Limb (tissue), 2 donors: Measurements from ENCODE around the gene AGO4.
"Not testable (repeated sequence)": the region's sequence is repeated elsewhere in the genome, so short reads cannot be mapped to it uniquely, and the experiment has no call there.

Source experiments
- DNase-seq, 2 donors: peaks; one replicate each; pipeline ENCODE4 v3.0.0-alpha.2; 2016; ENCODE audit errors: extremely low spot score in 2 of 2

Gene AGO4

DNA sequence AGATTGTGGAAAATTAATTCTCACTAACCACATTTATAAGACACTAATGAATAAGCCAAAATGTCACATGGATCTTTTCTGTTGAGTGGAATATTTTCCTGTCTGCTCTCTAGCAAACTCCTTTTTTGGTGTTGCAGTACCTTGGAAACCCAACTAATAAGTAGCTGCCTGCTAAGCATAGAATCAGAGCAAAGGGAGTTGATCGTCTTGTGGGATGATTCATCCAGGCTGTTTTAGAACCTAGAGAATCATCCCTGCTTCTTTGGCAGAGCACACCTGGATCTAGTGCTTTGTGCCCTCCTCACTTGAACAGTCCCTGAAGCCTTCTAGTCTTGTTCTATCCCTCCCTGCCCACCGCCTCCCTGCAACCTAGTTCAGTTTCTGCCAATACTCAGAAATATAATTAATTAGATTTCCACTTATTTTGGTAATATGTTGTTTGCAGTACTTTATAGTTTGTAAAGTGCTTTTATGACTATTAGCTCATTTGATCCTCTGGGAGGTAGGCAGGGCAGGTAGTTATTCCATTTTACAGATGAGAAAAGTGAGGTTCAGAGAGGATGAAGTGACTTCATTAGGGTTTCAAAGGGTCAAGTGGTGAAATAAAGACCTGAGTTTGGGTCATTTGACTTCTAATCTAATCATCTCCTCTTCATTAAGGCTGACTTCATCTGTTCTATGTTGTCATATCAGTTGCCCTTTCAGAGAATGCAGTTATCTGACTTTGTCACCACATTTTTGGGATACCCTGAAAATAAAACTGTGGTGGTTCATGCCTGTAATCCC lies 2.5 kb downstream of the AGO4 start:
- peak in 1 of 2 donors; percentile 6 for DNase-seq

DNA sequence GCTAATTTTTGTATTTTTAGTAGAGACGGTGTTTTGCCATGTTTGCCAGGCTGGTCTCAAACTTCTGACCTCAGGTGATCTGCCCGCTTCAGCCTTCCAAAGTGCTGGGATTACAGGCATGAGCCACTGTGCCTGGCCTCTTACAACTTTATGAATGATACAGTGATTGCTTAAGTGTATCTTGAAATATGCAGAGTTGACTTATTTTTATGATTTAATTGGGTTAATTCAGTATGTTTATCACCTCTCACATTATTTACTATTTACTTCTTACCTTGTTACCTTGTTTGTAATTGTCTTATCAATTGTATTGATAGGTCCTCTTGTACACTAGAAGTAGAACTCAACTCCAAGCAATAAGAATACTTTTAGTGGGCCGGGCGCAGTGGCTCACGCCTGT lies 4.9 kb downstream of the AGO4 start:
- not testable (repeated sequence) for DNase-seq

DNA sequence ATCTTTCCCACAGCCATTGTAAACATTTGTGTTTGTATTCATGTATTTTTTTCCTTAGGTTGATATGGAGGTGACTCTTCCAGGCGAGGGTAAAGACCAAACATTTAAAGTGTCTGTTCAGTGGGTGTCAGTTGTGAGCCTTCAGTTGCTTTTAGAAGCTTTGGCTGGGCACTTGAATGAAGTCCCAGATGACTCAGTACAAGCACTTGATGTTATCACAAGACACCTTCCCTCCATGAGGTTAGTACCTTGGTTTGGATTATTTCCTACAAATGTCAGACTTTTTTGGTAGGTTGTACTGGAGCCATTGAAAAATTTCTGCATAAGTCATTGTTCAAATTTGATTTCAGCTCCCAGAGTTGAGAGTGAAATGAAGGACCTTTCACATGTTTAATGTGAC lies 17.4 kb downstream of the AGO4 start:
- no peak for DNase-seq

DNA sequence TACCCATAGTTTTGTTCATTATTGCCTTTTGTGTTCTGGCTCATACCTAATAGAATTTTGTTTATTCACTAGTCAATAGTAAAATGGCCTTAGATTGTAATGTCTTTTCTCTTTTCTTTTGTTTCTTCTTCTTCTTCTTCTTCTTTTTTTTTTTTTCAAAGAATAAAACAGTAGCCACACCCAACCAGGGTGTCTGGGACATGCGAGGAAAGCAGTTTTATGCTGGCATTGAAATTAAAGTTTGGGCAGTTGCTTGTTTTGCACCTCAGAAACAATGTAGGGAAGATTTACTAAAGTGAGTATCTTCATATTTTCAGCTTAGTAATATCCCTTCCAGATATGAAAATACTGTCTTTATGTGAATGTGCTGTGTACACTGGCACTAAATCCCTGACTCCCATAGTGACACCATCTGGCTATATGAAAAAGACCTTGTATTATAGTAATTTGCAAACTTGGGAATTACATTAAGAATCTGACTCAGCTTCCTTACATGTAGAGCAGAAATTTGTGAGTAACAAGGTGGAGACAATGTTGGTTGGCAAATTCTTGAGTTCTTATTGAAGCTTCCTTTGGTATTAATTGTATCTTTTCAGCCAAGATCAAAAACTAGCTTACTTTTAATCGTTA lies 24.6 kb downstream of the AGO4 start:
- DNase-seq: no peak

DNA sequence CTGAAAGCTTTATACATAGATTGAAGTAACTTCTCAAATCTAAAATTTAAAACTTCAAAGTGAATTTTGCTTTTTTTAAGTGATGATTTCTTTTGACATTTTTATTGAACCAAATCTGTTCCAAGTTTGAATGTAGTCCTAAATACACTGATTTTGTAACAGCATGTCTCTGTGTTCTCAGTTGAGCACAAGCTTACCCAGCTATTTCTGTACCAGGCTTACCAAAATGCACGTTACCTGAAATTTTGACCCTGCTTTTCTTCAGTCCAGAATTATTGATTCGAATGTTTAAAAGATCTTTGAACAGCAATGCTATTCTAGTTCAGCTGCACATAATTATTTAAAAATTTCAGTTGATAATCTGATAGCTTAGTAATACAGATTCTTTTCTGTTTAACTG lies 25.6 kb downstream of the AGO4 start:
- no peak for DNase-seq

DNA sequence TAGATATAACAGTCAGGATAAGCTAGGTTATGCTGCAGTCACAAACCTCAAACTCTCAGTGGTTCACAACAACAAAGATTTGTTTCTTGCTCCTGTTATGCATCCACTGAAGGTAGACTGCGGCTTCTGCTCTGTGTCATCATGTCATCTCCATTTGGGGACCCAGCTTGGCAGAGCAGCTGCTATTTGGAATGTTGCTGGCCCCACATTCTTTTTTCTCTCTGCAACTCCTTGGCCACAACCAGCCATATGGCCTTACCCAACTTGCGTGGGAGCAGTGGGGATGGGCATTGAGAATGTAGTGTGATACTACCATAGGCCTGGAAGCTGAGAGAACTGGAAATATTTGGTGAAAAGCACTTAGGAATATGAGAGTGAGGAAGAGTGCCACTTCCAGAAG lies 26.4 kb downstream of the AGO4 start:
- no peak for DNase-seq

DNA sequence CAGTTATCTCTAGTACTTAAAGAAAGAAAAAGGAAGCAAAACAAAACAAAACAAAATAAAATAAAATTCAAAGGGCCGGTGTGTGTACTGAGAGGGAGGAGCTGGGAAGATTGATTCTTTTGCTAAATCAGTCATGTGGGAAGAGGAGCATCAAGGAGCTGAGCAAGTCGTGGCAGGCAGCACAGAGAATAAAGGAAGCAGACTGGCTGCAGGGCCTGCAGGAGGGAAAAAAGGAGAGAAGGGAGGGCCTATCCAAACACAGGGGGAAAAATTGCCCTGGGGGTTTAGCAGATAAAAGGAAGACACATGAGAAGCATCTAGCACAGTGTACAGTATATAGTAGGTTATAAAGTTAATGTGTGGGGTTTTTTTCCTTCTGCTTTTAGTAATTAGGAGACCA lies 27.6 kb downstream of the AGO4 start:
- DNase-seq: no peak

DNA sequence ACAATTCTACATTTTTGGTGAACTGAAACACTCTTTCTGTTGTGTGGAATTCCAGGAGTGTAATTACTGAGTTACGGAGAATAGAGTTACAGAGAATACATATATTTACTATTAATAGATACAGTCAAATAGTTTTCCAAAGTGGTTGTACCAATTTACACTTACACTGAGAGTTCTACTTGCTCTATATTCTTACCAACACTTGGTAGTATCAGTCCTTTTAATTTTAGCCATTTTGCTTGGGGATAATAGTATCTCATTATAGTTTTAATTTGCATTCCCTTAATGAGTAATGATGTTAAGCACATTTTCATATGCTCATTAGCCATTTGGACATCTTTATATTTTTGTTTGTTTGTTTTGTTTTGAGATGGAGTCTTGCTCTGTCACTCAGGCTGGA lies 28.9 kb downstream of the AGO4 start:
- DNase-seq: no peak

DNA sequence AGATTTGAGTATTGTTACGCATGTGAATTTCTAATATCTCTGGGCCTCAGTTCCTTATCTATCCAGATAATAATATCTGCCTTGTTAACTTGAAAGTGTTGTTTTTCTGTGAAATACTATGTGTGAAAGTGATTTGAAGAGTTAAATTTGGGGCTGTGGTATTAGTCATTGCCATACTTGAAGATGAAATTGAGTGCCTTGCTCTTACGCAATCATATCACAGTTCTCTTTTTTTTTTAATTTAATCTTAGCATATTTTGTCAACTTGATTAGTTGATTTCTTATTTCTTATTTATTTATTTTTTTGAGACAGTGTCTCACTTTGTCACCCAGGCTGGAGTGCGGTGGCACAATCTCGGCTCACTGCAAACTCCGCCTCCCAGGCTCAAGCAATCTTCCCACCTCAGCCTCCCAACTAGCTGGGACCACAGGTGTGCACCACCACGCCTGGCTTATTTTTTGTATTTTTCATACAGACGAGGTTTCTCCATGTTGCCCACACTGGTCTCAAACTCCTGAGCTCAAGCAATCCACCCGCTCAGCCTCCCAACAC lies 31.0 kb downstream of the AGO4 start:
- DNase-seq: no peak

DNA sequence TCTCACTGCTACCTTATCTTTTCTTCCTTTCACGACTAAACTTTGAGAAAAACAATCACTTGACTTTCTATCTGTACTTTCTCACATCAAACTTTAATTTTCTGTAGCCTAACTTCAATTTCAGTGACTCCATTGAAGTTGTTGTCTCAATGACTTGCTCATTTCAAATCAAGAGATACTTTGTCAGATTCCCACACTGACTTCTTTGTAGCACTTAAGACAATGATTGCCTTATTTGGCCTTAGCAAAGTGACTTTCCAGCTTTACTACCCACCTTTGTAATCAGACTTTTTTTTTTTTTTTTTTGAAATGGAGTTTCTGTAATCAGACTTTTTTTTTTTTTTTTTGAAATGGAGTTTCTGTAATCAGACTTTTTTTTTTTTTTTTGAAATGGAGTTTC lies 37.0 kb downstream of the AGO4 start:
- DNase-seq: no peak

DNA sequence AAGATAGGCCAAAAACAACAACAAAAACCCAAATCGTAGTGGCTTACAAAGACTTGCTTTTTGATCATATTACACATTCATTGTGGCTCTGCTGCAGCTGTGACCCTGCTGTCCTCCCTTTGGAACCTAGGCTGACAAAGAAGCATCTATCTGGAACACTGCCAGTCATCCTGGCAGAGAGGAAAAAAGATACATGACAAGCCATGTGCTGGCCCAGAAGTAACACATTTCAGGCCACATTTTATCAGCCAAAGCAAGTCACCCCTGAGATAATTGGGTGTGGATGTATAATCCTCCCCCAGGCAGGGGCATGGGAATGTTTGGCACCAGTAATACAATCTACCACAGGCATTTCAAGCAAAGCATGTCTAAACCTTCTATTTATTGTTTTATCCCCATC lies 38.0 kb downstream of the AGO4 start:
- DNase-seq: no peak

DNA sequence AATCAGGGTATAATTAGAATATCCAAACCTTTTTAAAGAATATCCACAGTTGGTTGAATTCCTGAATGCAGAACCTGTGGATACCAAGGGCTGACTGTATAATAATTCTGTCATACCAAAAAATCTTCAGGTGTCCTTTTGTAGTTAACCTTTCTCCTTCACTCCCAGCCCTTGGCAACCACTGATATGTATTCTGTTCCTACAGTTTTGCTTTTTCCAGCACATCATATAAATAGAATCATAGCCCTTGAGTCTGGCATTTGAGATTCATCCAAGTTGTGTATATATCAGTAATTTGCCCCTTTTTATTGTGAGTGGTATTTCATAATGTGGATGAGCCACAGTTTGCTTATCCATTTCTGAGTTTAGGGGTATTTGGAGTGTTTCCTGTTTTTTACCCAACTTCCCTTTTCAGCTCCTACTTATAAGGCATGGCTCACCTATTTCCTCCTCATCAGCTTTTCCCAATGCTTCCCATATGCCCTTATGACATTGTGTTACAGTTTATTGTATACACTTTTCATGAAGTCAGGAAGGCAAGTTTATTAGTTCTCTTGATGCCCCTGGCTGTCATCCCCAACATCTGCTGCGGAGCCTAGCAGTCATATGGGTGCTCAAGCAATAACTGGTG lies 40.2 kb downstream of the AGO4 start:
- no peak for DNase-seq

DNA sequence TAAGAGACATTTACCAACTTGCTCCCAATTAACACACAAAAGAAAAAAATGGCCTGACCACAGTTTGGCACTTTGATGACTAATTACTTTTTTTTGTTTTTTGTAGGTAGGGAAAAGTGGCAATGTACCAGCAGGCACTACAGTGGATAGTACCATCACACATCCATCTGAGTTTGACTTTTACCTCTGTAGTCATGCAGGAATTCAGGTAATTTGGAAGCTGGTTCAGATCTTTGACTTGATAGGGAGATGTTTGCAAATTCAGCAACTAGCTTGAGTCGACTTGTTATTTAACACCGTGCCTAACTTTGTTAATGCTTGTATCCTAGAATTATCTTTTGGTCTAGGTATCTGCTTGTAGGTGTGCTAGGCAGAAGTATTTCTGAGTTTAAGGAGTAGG lies 42.2 kb downstream of the AGO4 start:
- no peak for DNase-seq

DNA sequence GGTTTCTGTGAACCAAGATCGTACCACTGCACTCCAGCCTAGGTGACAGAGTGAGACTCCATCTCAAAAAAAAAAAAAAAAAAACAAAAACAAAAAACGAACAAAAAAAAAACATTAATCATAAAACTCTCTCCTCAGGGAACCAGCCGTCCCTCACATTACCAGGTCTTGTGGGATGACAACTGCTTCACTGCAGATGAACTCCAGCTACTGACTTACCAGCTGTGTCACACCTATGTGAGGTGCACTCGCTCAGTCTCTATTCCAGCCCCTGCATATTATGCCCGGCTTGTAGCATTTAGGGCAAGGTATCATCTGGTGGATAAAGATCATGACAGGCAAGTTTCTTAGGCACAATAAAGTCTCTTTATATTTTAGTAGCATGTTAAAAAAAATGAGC lies 42.9 kb downstream of the AGO4 start:
- DNase-seq: no peak

DNA sequence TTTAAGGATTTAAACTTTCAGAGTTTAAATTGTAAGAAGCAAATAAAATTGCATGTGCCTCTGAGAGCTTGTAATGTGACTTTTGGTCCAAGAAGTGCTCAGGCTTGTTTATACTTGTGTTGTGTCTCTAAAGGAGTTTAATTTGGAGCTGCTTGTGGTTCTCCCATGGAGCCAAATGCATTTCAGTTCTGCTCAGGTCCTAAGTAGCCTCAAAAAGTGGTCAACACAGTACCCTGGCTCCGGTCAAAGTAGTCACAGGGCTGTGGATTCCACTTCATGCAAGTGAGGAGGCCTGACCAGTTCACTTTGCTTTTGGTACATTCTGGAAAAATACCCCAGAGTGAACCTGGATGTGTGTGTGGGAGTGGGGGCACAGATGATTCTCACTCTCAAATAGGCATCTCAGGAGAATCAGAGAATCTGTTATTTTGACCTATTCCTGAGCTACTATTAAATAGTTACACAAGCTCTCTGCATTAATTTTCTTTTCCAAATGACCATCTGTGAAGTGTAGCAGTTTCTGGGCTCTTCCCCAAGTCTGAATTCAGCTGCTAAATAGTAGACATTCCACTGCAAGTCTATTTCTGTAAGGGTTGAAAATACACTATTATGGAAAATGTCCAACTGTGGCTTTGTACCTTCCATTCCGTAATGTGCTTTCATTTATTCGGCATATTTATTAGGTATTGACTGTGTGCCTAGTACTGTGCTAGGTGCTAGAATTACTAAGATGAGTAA lies 43.5 kb downstream of the AGO4 start:
- peak in 1 of 2 donors; percentile 87 for DNase-seq

DNA sequence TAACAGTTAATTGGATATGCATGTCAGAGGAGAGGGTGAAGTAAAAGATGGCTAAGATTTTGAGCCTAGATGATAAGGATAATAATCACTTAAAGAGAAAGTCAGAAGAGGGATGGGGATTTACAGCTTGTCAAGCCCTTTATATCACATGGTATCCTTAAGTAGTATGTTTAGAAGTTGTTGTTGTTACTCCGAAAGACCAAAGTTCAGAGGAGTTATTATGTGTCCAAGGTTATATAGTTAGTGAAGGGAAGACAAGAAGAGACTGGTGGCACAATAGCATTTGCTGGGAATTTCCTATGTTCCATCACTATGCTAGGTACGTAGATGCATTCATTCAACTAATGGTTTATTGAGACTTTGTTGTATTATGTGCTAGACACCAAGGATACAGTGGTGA lies 44.4 kb downstream of the AGO4 start:
- DNase-seq: no peak

DNA sequence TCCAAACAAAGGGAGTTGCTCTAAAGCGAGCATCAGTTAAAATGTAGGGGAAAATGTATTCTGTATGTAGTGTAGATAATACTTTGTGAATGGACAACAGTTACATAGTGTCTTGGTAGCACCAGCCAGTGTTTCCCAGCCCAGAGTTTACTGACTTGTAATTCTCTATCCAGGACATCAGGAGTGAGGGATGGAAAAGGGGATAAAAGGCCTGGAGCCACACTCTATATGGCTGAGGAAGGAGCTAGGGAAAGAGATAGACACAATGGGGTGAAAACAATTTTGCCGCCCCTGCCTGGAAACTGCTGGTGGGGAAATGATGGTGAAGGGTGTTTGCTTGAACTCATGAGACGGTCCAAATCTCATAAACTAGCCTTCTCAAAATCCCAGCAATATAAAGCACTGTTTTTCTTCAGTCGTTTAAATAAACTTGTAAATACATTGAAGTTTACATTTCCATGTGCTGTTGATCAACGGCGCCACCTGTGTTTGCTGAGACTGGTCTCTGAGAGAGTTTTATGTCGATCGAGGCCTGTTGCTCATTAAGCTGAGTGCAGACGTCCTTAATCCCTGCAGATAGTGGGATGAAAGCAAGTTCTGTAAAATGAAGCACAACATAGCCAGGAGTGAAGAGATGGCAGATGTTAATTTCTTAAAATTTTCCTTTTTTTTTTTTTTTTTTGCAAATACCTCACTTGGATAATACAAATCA lies 47.3 kb downstream of the AGO4 start:
- DNase-seq: no peak

DNA sequence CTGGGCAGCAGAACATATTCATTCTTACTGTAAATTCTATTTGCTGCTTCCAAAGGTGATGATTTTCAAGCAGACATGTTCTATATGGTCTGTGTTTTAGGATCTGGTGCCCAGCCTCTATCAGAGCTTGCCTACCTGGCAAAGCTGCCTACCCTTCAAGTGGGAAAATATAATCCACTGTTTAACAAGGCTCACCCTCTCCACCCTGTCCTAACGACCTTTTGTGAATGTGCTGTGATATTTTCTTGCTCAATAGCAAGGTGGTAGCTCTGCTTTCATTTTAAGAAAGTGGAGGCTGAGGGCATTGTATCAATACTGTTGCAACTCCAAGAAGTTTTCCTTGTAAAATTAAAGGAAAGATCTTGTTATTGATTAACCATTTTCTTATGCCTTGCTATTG lies 49.1 kb downstream of the AGO4 start:
- no peak for DNase-seq

DNA sequence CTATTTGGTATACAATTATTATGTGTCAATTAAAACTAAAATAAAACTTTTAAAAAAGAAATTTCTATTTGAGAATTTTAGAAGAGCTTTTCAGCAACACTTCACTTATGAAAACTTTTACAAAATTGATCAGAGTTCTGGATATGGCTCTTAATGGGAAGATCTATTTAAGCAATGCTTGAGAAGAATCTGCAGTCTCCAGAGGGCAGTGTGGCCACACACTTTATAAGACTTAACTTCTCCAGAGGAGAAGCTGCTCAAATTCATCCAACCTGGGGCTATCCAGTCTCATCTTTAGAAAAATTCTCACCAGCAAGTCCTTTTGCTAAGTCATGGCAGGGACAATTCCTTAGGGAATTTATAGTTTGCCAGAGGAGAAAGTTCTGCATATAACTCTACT lies 50.0 kb downstream of the AGO4 start:
- no peak for DNase-seq

DNA sequence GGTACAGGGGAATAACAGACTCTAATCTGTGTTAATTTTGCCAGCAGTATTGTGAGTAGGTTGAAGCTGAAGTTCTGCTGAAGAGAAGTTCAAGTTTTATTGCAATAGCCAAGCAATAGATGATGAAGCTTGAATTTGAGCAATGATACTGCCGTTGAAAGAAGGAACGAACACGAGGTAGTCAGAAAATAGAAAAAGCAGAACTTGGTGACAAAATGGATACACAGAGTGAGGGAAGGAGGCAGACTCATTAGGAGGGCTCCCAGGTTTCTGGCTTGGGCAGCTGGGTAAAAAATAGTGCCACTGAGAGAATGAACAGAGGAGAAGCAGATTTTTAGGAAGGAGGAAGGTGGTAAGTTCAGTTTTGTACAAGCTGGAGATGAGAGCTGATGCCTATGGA lies 52.9 kb downstream of the AGO4 start:
- no peak for DNase-seq

DNA sequence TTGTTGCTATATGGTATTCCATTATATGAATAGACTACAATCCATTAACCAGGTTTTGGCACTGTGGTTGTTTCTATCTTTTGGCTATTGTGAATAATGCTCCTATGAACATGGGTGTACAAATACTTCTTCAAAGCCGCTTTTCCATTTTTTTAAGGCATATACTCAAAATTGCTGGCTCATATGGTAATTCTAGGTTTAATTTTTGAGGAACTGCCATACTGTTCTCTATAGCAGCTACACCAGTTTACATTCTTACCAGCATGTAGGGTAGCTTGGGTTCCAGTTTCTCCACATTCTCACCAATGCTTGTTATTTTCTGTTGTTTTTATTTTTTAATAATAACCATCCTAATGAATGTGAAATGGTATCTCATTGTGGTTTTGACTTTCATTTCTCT lies 55.3 kb downstream of the AGO4 start:
- no peak for DNase-seq
